GM12878 (cell line): ENCODE results near the gene ACOT7. TPM values are rescaled to one million over a fixed set of nuclear protein-coding genes. Genes with fewer than 3 reads are reported as not detected.
A peak's percentile ranks its signal among the peaks of the same experiment; 100 is the strongest.

Experiments
- ATAC-seq: fragments of 200-7000 bp; cut with Tn5 transposase; 3 replicates; pipeline ENCODE4 v1.9.1; 2020; ENCODE audit warnings: mild to moderate bottlenecking, moderate library complexity
- BruUV-seq: library from RNA; stranded (reverse); fragments of 400-500 nt; replicated peaks from 2 replicates; lab custom pipeline; 2021; lab: Mats Ljungman, UMichigan
- CTCF ChIA-PET: fragments of 300-600 bp; sonication (Branson Sonifier 250); formaldehyde crosslinking; extraction: SDS; loops from one replicate; lab custom pipeline; 2021; ENCODE audit warnings: inconsistent platforms; lab: Yijun Ruan, JAX
- POLR2A ChIA-PET: fragments of 350-600 bp; formaldehyde crosslinking; extraction: SDS; loops from one replicate; lab custom pipeline; 2021; ENCODE audit warnings: inconsistent platforms; lab: Charles Lee
- RAD21 ChIA-PET: fragments of 300-600 bp; sonication (Branson Sonifier 250); formaldehyde crosslinking; loops from one replicate; lab custom pipeline; 2023; ENCODE audit warnings: antibody characterized with exemption; ENCODE audit not compliant: unreplicated experiment; lab: Charles Lee
- SMC1A ChIA-PET: fragments of 300-600 bp; sonication (Branson Sonifier 250); formaldehyde crosslinking; loops from one replicate; lab custom pipeline; 2023; ENCODE audit not compliant: unreplicated experiment, uncharacterized antibody; lab: Charles Lee
- DNase-seq: peaks from one replicate; pipeline ENCODE4 v3.0.0-alpha.2; 2011; ENCODE audit warnings: low read depth, low spot score
- FAIRE-seq: peaks from 3 replicates; lab custom pipeline; 2011; peaks lifted over from hg19 to GRCh38; lab: Jason Lieb, UNC
- H2AFZ ChIP-seq: 2 replicates; pipeline ENCODE4 v1.6.0; 2011; ENCODE audit warnings: low read depth, low read length, control low read depth; ENCODE audit not compliant: control insufficient read depth
- H3K27ac ChIP-seq: 2 replicates; pipeline ENCODE4 v1.5.1; 2011; ENCODE audit warnings: control low read depth; ENCODE audit not compliant: control insufficient read depth, insufficient read depth
- H3K27me3 ChIP-seq, 2 experiments: replicated peaks in 1 of 2; 2 replicates each; pipeline versions ENCODE4 v1.6.0 to v1.6.1; 2011; ENCODE audit warnings: low read length in 1 of 2; ENCODE audit not compliant: control insufficient read depth in 2 of 2, insufficient read depth in 2 of 2
- H3K36me3 ChIP-seq, 2 experiments: 2 replicates each; pipeline ENCODE4 v1.5.1; 2011; ENCODE audit warnings: low read length in 1 of 2; ENCODE audit not compliant: control insufficient read depth in 2 of 2, insufficient read depth in 2 of 2
- H3K4me1 ChIP-seq: 2 replicates; pipeline ENCODE4 v1.6.1; 2011; ENCODE audit warnings: mild to moderate bottlenecking, low read length, moderate library complexity, mixed read lengths; ENCODE audit not compliant: control insufficient read depth, insufficient read depth
- H3K4me2 ChIP-seq: 2 replicates; pipeline ENCODE4 v1.6.0; 2011; ENCODE audit warnings: control low read depth; ENCODE audit not compliant: control insufficient read depth, insufficient read depth
- H3K4me3 ChIP-seq: fragments of 200-600 bp; sonication (generic); 2 replicates; pipeline ENCODE4 v1.5.1; 2016
- H3K79me2 ChIP-seq: 2 replicates; pipeline ENCODE4 v1.6.0; 2011; ENCODE audit warnings: low read length; ENCODE audit not compliant: control insufficient read depth, insufficient read depth
- H3K9ac ChIP-seq: 2 replicates; pipeline ENCODE4 v1.8.0; 2011; ENCODE audit warnings: low read length, control low read depth, mixed read lengths; ENCODE audit not compliant: control insufficient read depth, insufficient read depth
- H3K9me3 ChIP-seq: replicated peaks from 3 replicates; pipeline ENCODE4 v1.5.1; 2011; ENCODE audit warnings: mild to moderate bottlenecking, low read length; ENCODE audit not compliant: control insufficient read depth, insufficient read depth
- H4K20me1 ChIP-seq: 2 replicates; pipeline ENCODE4 v1.6.0; 2011; ENCODE audit not compliant: control insufficient read depth, insufficient read depth
- BHLHE40 ChIP-seq, 2 experiments: fragments of 450-650 bp in 1 of 2; IDR thresholded peaks; 2 replicates each; pipeline ENCODE4 v1.6.1; 2011 to 2017; ENCODE audit warnings: low read depth in 2 of 2, borderline replicate concordance in 1 of 2, improper control_type of control experiment in 1 of 2, low read length in 1 of 2, mild to moderate bottlenecking in 1 of 2
- DPF2 ChIP-seq: fragments of 450-650 bp; IDR thresholded peaks from 2 replicates; pipeline ENCODE4 v1.6.1; 2017; ENCODE audit warnings: mild to moderate bottlenecking
- GATAD2B ChIP-seq: fragments of 450-650 bp; conservative IDR thresholded peaks from 2 replicates; pipeline ENCODE4 v1.6.1; 2017; ENCODE audit warnings: low read depth, mild to moderate bottlenecking, moderate library complexity
- IKZF1 ChIP-seq: fragments of 450-650 bp; conservative IDR thresholded peaks from 2 replicates; pipeline ENCODE4 v1.6.1; 2017; ENCODE audit warnings: antibody characterized with exemption, mild to moderate bottlenecking
- IKZF2 ChIP-seq, 2 experiments: fragments of 450-650 bp; IDR thresholded peaks; 2 replicates each; pipeline ENCODE4 v1.6.1; 2017; ENCODE audit warnings: mild to moderate bottlenecking in 2 of 2, moderate library complexity in 2 of 2
- LARP7 ChIP-seq: fragments of 450-650 bp; IDR thresholded peaks from 2 replicates; pipeline ENCODE4 v1.6.1; 2017; ENCODE audit warnings: mild to moderate bottlenecking
- NR2F1 ChIP-seq: fragments of 450-650 bp; conservative IDR thresholded peaks from 2 replicates; pipeline ENCODE4 v1.6.1; 2017; ENCODE audit warnings: mild to moderate bottlenecking
- PAX5 ChIP-seq: IDR thresholded peaks from 2 replicates; pipeline ENCODE4 v1.6.1; 2011; ENCODE audit warnings: low read depth, low read length, borderline replicate concordance
- PML ChIP-seq: IDR thresholded peaks from 2 replicates; pipeline ENCODE4 v1.6.1; 2012; ENCODE audit warnings: low read length, inconsistent platforms
- POU2F2 ChIP-seq: IDR thresholded peaks from 3 replicates; pipeline ENCODE4 v1.6.1; 2011; ENCODE audit warnings: low read depth, mild to moderate bottlenecking, low read length, borderline replicate concordance
- SMARCA5 ChIP-seq: fragments of 450-650 bp; IDR thresholded peaks from 2 replicates; pipeline ENCODE4 v1.6.1; 2017; ENCODE audit warnings: mild to moderate bottlenecking
- SP1 ChIP-seq: IDR thresholded peaks from one replicate; pipeline ENCODE4 v1.6.1; 2011; ENCODE audit warnings: low read depth, low read length
- ZNF687 ChIP-seq: fragments of 450-650 bp; IDR thresholded peaks from 2 replicates; pipeline ENCODE4 v1.6.1; 2017; ENCODE audit warnings: mild to moderate bottlenecking, moderate library complexity
- WGBS: methylation state at CpG from one replicate; pipeline ENCODE4 v1.1.6; 2016; ENCODE audit warnings: low lambda C conversion rate; ENCODE audit not compliant: insufficient replicate concordance, insufficient coverage; ENCODE audit errors: missing lambda C conversion rate; 5-methylcytosine and 5-hydroxymethylcytosine counted together
- in situ Hi-C: fragments of 300-500 bp; cut with MboI; formaldehyde crosslinking; loops from 9 replicates; pipeline ENCODE4 v1.14.3; 2018; ENCODE audit warnings: mixed read lengths
- intact Hi-C: fragments of 100-400 bp; cut with micrococcal nuclease; formaldehyde crosslinking; loops from one replicate; pipeline ENCODE4 v1.14.2; 2022; ENCODE audit not compliant: unreplicated experiment
- polyA plus RNA-seq, 11 experiments: library from polyadenylated mRNA; depleted of rRNA in 4 of 11; unstranded in 6 of 11; stranded (reverse) in 5 of 11; fragments of >200 nt; fragmentation: Nextera tagmentation in 4 of 11; fragmentation: Illumina TruSeq in 1 of 11; extraction: Ambion mirVana in 4 of 11; extraction: Trizol in 1 of 11; gene quantifications; 1 replicate in 1 of 11; 2 replicates in 10 of 11; pipeline versions ENCODE4 v1.2.1 to v1.2.3, GENCODE V29; 2011 to 2016; ENCODE audit warnings: inconsistent platforms in 2 of 11, missing spikeins in 2 of 11, low read depth in 1 of 11
- total RNA-seq, 4 experiments: library from RNA; depleted of rRNA in 3 of 4; stranded (reverse); fragments of >200 nt in 3 of 4; fragmentation: Illumina TruSeq in 1 of 4; extraction: Trizol in 1 of 4; gene quantifications; 2 replicates each; pipeline versions ENCODE4 v1.2.1 to v1.2.3, GENCODE V29; 2013 to 2021

The ACOT7 gene
- total and polyA plus RNA-seq, 10 of the 15 experiments (the other 5 are each of a cell fraction or from before 2014, with no cell fraction given) = 8.9 to 206 (median 61.2) TPM

- no peak for TF ChIP-seq ZNF687
These were observed 32.1 kb upstream of the ACOT7 start (continued) for GRCh38 chr1:6425658-6426057.

GRCh38 chr1:6424619-6425593 lies 31.3 kb upstream of the ACOT7 start, which contains the start of gene ESPN:
TSS of gene ESPN (plus strand) at chr1:6424776. CDS start at chr1:6424956, 180 bp downstream.
- H3K4me1 ChIP-seq = peaks cover 10% of the 10 kb centered on the region
- no peak for DNase-seq
- no peak within 1 kb of the TSS for H3K27ac ChIP-seq
- no peaks in the 10 kb centered on the region for H3K79me2 ChIP-seq
- ATAC-seq = peak; percentile 59
- peaks cover 15 to 18% of the 10 kb centered on the region in 2 experiments; a peak in 3 of 4 replicates for H3K27me3 ChIP-seq
- H3K36me3 ChIP-seq = no peaks in the 10 kb centered on the region
- H4K20me1 ChIP-seq = no peaks in the 10 kb centered on the region; the same call in 1 of the 2 replicates
- intact Hi-C loops = no loop called here
- no peak for FAIRE-seq
- H3K4me2 ChIP-seq = peak within 1 kb of the TSS; percentile 38; the same call in 1 of the 2 replicates
- CTCF ChIA-PET = interaction anchor here (1.3 to 10.9 kb wide), 2 partner anchors 16 to 56 kb away, joined by 3 to 137 read pairs; no protein-coding TSS in a partner anchor
- no peak within 1 kb of the TSS for H3K9ac ChIP-seq
- no peak within 1 kb of the TSS; the same call in 1 of the 2 replicates for H2AFZ ChIP-seq
- H3K4me3 ChIP-seq = no peak within 1 kb of the TSS
- SMC1A ChIA-PET = no interaction called here
- TF ChIP-seq PML = no peak
- TF ChIP-seq SMARCA5 = peak; percentile 40; the same call in 1 of the 2 replicates
- TF ChIP-seq SP1 = no peak
- peak in 1 of 2 experiments; percentile 77; a peak in 2 of 4 replicates for TF ChIP-seq BHLHE40 (IDR thresholded peaks at IDR 0.05; ENCODE audit: borderline replicate concordance in 1 of 2, low read depth in 2 of 2, low read length in 1 of 2)
- no peak for TF ChIP-seq IKZF2 (IDR thresholded peaks at IDR 0.05)
- peak; percentile 30; the same call in 1 of the 2 replicates for TF ChIP-seq NR2F1
- peak; percentile 57 for TF ChIP-seq LARP7
- 0 out of 2 replicates have a peak, but pooled peaks have one; percentile 13 for TF ChIP-seq PAX5
- TF ChIP-seq GATAD2B = peak; percentile 59
- peak; percentile 89 for TF ChIP-seq IKZF1
- TF ChIP-seq ZNF687 = 0 out of 2 replicates have a peak, but pooled peaks have one; percentile 17
- peak; percentile 59; the same call in 1 of the 2 replicates for TF ChIP-seq DPF2
- no peak for TF ChIP-seq POU2F2
- no peaks in the 10 kb centered on the region for H3K9me3 ChIP-seq
- in situ Hi-C loops = no loop called here
- POLR2A ChIA-PET = no interaction called here
- BruUV-seq = no TSS peak
- RAD21 ChIA-PET = interaction anchor here (0.7 kb wide), 1 partner anchor 65 kb away, joined by 3 read pairs; no protein-coding TSS in a partner anchor
- 14% methylated on average over 72 of the region's 99 CpGs for WGBS
